Measurements from ENCODE around the gene OAS2.

OAS2 gene

DNA sequence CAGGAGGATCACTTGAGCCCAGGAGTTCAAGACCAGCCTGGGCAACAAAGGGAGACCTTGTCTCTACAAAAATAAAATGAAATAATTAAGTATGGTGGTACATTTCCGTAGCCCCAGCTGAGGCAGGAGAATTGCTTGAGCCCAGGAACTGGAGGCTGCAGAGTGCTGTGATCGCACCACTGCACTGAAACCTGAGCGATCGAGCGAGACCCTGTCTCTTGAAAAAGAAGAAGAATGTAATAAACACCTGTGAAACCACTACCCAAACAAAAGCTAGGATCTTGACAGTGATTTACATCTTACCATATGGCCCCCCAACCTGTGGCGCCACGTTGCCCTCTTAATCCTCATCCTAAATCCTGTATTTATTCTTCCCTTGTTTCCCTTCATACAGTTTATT lies 72.5 kb downstream of the OAS2 start:
- no peak for TF ChIP-seq CTCF (IDR thresholded peaks at IDR 0.05; ENCODE audit: borderline replicate concordance, control extremely low read depth, extremely low read depth, insufficient read depth, missing control alignments)
- in situ Hi-C loops (cut with MboI; ENCODE audit: low sequenced_read_pairs, unreplicated experiment), result loop anchor here (10.0 kb wide), 1 partner anchor 124 kb away; no protein-coding TSS in a partner anchor
- no peak for DNase-seq (ENCODE audit: low spot score)

DNA sequence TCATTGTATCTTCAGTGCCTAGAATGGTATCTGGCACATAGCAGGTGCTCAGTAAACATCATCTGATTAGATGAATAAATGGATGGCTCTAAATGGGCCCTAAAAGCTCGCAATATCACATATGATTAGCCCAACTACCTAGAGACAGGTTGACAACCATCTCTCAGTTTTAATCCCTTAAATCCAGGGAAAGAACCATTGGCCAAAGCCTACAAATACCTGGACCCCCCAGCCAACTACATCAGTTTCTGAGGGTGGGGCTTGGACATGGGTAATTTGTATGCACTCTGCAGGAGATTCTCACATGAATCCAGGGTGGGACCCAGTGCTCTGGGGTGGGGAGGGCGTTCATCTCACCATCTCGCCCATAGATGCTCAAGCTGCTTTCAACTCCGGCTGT lies 73.4 kb downstream of the OAS2 start:
- in situ Hi-C loops (cut with MboI; ENCODE audit: low sequenced_read_pairs, unreplicated experiment), result loop anchor here (10.0 kb wide), 1 partner anchor 123 kb away; no protein-coding TSS in a partner anchor
- TF ChIP-seq CTCF (IDR thresholded peaks at IDR 0.05; ENCODE audit: borderline replicate concordance, control extremely low read depth, extremely low read depth, insufficient read depth, missing control alignments), result no peak
- no peak for DNase-seq (ENCODE audit: low spot score)

DNA sequence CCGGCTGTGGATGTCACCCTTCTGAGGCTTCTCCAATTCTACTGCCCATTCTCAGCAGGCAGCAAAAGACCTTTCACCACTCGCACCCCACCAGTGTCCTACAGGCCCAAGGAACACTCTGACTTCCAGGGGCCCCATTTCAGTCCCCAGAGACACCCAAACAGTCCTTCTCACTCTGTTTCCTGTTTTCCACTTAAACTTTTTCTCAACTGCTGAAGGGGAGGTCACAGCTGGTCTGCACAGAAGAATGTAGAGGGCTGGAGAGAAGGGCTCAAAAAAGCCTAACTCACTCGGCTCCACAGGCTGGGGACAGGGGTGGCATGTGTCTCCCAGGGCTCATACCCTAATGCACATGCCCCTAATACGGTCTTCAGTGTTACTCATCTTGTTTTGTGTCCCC lies 74.0 kb downstream of the OAS2 start:
- in situ Hi-C loops (cut with MboI; ENCODE audit: low sequenced_read_pairs, unreplicated experiment), result loop anchor here (10.0 kb wide), 1 partner anchor 122 kb away; no protein-coding TSS in a partner anchor
- no peak for TF ChIP-seq CTCF (IDR thresholded peaks at IDR 0.05; ENCODE audit: borderline replicate concordance, control extremely low read depth, extremely low read depth, insufficient read depth, missing control alignments)
- no peak for DNase-seq (ENCODE audit: low spot score)

DNA sequence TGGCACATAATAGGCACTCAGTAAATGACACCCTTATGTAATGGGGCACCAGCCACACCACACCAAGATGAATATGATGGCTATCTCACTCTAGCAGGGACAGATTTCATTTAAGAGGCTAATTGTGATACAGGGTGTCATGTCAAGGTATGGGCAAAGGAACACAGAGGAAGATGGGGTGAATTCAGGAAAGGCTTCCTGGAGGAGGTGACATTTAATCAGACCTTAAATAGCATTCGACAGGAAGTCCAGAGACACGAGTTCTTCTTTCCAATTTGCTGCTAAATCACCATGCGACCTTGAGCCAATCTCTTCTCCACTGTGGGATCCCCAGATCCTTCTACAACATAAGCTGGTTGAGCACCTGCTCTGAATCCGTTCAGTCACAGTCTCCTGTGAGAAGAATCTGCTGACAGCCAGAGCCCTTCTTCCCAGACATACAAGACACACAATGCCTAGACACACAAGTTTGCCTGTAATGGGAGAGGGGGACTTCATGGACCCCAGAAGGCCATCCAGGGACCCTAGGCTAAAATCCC lies 76.7 kb downstream of the OAS2 start:
- DNase-seq (ENCODE audit: low spot score), result no peak
- TF ChIP-seq CTCF (IDR thresholded peaks at IDR 0.05; ENCODE audit: borderline replicate concordance, control extremely low read depth, extremely low read depth, insufficient read depth, missing control alignments), result no peak
- in situ Hi-C loops (cut with MboI; ENCODE audit: low sequenced_read_pairs, unreplicated experiment), result loop anchor here (10.0 kb wide), 1 partner anchor 120 kb away; no protein-coding TSS in a partner anchor

DNA sequence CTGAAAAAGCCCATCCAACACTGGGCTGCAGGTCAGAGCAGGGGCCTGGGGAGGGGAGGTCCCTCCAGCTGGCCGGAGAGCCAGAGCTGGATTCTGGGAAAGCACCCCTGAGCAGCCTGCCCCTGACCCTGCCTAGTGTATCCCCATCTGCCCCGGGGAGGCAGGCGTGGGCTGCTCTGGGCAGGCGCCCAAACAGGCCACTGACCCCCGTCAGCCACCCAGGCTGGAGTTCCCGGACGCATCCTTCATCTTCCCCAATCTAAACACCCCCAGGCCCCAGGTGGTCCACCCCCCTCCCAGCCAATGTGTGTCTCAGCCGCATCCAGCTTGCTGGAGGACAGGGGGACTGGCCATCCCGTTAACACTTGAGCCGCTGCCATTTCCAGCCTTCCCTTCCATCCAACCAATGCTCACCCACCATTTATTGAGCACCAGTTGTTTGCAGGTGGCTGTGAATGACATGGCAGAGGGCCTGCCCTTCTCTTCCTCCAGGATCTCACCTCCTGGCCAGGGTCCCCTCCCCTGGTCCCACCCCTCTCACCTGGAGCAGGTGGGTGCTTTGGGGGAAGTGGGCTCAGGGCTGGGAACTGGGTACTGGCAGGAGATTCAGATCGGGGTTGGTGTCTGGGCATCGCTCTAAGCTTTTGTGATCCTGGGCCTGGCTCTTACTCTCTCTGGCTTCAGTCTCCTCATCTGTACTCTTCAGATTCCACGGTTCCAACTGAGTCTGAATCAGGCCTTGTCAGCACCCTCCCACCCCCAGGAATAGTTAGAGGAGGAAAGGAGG lies 77.5 kb downstream of the OAS2 start:
- in situ Hi-C loops (cut with MboI; ENCODE audit: low sequenced_read_pairs, unreplicated experiment), result loop anchor here (10.0 kb wide), 1 partner anchor 119 kb away; no protein-coding TSS in a partner anchor
- TF ChIP-seq CTCF (IDR thresholded peaks at IDR 0.05; ENCODE audit: borderline replicate concordance, control extremely low read depth, extremely low read depth, insufficient read depth, missing control alignments), result no peak
- DNase-seq (ENCODE audit: low spot score), result no peak

DNA sequence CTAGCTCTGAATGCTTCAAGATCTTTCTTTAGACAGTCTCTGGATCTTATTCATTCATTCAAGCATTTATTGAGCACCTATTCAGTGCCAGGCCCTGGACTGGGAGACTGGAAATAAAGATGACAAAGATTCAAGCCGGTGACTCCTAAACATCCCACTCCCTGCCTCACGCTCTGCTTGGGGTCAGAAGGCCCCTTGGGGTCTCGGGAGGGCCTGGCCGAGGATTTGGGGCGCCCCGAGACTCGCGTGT lies 78.0 kb downstream of the OAS2 start:
- no peak for DNase-seq (ENCODE audit: low spot score)
- no peak for TF ChIP-seq CTCF (IDR thresholded peaks at IDR 0.05; ENCODE audit: borderline replicate concordance, control extremely low read depth, extremely low read depth, insufficient read depth, missing control alignments)
- in situ Hi-C loops (cut with MboI; ENCODE audit: low sequenced_read_pairs, unreplicated experiment), result loop anchor here (10.0 kb wide), 1 partner anchor 118 kb away; no protein-coding TSS in a partner anchor

Data from GM13976 (cell line).